Choroid plexus epithelial cell (primary cell): ENCODE results near the gene FRMPD3.

ENCODE experiments used
- DNase-seq: peaks from one replicate; pipeline ENCODE4 v3.0.0-alpha.2; 2010; ENCODE audit warnings: low read depth
- H3K4me3 ChIP-seq: 2 replicates; pipeline ENCODE4 v1.5.1; 2011; ENCODE audit warnings: low read depth, mild to moderate bottlenecking, control low read depth, low read length, moderate library complexity
- CTCF ChIP-seq: conservative IDR thresholded peaks from 2 replicates; pipeline ENCODE4 v1.5.1; 2011; ENCODE audit warnings: low read depth, mild to moderate bottlenecking, control low read depth, inconsistent platforms, low read length, moderate library complexity

The FRMPD3 gene

GRCh38 chrX:107442914-107443527 lies 6.4 kb upstream of the FRMPD3 start:
- TF ChIP-seq CTCF = no peak
- H3K4me3 ChIP-seq = no peak overlapping the region
- DNase-seq = no peak

- no peak overlapping the region for H3K4me3 ChIP-seq
- no peak for DNase-seq
- no peak for TF ChIP-seq CTCF
These were observed 4.3 kb upstream of the FRMPD3 start for GRCh38 chrX:107445146-107445545.

- no peak for DNase-seq
- H3K4me3 ChIP-seq = no peak overlapping the region
- no peak for TF ChIP-seq CTCF
These were observed 3.8 kb upstream of the FRMPD3 start for GRCh38 chrX:107445631-107446030.

GRCh38 chrX:107447642-107448041 lies 1.8 kb upstream of the FRMPD3 start:
- H3K4me3 ChIP-seq = no peak overlapping the region
- TF ChIP-seq CTCF = no peak
- DNase-seq = no peak

- H3K4me3 ChIP-seq = no peak overlapping the region
- TF ChIP-seq CTCF = no peak
- no peak for DNase-seq
These were observed 841 bp upstream of the FRMPD3 start for GRCh38 chrX:107448625-107448997.

- no peak for DNase-seq
- peak; percentile 4 for TF ChIP-seq CTCF
- H3K4me3 ChIP-seq = no peak overlapping the region
These were observed 1.5 kb downstream of the FRMPD3 start for GRCh38 chrX:107450823-107451509.

- no peak for TF ChIP-seq CTCF
- DNase-seq = no peak
- H3K4me3 ChIP-seq = no peak overlapping the region
These were observed 2.3 kb downstream of the FRMPD3 start for GRCh38 chrX:107451731-107452130.
